NT2/D1 (cell line): ENCODE measurements around the gene PLXNB2.

Experiments
- DNase-seq: peaks from one replicate; pipeline ENCODE4 v3.0.0-alpha.2; 2011; ENCODE audit warnings: low read depth, low spot score
- H3K27me3 ChIP-seq: 2 replicates; pipeline ENCODE4 v1.6.0; 2011; ENCODE audit warnings: mild to moderate bottlenecking; ENCODE audit not compliant: insufficient read length, insufficient read depth
- H3K36me3 ChIP-seq: 2 replicates; pipeline ENCODE4 v1.6.1; 2011; ENCODE audit warnings: mild to moderate bottlenecking, low read length, mixed read lengths; ENCODE audit not compliant: insufficient read depth, insufficient read length
- H3K4me1 ChIP-seq: 2 replicates; pipeline ENCODE4 v1.5.1; 2011; ENCODE audit not compliant: insufficient read depth, insufficient read length
- H3K4me3 ChIP-seq: 2 replicates; pipeline ENCODE4 v1.5.1; 2011; ENCODE audit warnings: low read depth; ENCODE audit not compliant: insufficient read length
- H3K9ac ChIP-seq: 2 replicates; pipeline ENCODE4 v1.6.0; 2011; ENCODE audit warnings: low read depth; ENCODE audit not compliant: insufficient read length
- H3K9me3 ChIP-seq: 2 replicates; pipeline ENCODE4 v1.5.1; 2011; ENCODE audit warnings: mild to moderate bottlenecking, low read length; ENCODE audit not compliant: insufficient read depth
- SUZ12 ChIP-seq: IDR thresholded peaks from 2 replicates; pipeline ENCODE4 v1.6.1; 2011; ENCODE audit not compliant: insufficient read length, insufficient read depth; ENCODE audit errors: extremely low read depth
- YY1 ChIP-seq: IDR thresholded peaks from 2 replicates; pipeline ENCODE4 v1.6.1; 2011; ENCODE audit not compliant: insufficient read length, insufficient read depth
- ZNF274 ChIP-seq: IDR thresholded peaks from 2 replicates; pipeline ENCODE4 v1.6.1; 2011; ENCODE audit warnings: mild to moderate bottlenecking, low read depth, low read length

PLXNB2 gene

DNA sequence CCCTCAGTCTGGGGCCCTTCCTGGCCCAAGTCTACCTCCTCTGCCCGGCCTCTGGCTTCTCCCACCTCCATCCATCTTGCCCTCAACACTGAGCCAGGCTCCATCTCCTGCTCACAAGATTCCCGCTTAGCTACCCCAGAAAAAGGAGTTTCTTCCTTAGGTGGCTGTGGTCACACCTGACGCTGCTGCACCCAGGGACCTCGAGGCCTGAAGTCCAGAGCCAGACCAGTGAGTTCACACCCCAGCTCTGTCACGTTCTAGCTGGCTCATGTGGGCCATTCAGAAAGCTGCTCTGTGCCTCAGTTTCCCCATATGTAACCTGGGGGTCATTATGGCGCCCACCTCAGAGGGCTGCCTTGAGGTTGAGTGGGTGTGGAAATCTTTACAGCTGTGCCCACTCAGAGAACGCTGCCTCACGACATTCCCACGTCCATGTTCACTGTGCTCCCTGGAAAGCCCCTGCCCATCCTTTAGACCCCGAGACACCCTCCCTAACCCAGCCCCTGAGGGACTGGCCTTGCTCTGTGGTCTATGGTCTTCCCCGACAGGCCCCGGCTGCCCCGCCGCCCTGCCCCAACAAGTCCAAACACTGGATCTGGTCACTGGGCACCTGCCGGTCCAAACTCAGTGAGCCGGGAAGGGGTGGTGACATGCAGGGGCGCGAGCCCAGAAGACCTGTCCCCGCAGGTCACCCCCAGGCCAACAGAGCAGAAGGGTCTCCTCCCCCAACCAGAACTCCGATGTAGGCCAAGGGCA lies 9.8 kb downstream of the PLXNB2 start:
- H3K4me1 ChIP-seq = peaks cover 22% of the 10 kb centered on the region
- no peak overlapping the region for H3K4me3 ChIP-seq
- no peaks in the 10 kb centered on the region for H3K27me3 ChIP-seq
- peaks cover 16% of the 10 kb centered on the region for H3K36me3 ChIP-seq
- DNase-seq = no peak
- no peak overlapping the region for H3K9ac ChIP-seq
- H3K9me3 ChIP-seq = no peaks in the 10 kb centered on the region
- no peak for TF ChIP-seq ZNF274
- no peak for TF ChIP-seq YY1
- TF ChIP-seq SUZ12 = no peak

DNA sequence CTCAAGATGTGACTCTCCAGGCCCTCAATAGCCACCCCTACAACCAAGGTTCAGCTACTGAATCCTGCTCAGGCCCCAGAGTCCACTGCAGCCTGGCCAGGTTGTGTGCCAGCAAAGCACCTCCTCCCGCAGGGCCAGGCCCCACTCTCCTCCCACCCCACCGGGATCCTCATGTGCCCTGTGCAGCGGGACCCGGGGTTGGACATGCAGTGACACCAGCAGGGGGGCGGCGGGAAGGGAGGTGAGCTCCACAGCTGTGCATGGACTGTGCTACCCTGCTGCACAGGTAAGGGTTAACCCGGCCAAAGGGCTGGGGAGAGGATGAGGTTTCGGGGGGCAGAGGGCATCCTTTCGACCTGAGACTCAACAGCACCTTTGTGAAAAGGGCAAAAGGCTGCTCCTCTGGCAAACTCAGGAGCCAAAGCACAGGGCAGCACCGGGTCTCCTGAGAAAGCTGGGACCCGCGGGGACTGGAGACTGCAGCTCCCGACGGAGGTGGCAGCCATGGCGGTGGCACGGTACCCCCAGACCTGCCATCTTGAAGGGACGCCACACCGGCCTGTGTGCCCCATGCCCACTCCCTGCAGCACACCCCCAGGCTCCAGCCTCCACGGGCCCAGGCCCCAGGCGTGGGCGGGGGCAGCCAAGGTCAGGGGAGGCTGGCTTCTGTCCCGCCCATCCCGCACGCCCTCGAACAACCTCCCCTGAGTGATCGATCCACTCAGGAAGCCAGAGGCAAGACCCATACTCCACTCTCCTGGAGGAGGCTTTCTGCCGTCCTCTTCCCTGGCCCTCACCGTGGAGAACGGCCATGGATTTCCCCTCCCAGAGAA lies 10.6 kb downstream of the PLXNB2 start:
- H3K36me3 ChIP-seq = peaks cover 16% of the 10 kb centered on the region
- H3K4me3 ChIP-seq = no peak overlapping the region
- no peak overlapping the region for H3K9ac ChIP-seq
- no peaks in the 10 kb centered on the region for H3K9me3 ChIP-seq
- peaks cover 26% of the 10 kb centered on the region for H3K4me1 ChIP-seq
- TF ChIP-seq SUZ12 (no peak), YY1 (no peak), ZNF274 (no peak)
- no peak for DNase-seq
- no peaks in the 10 kb centered on the region for H3K27me3 ChIP-seq

DNA sequence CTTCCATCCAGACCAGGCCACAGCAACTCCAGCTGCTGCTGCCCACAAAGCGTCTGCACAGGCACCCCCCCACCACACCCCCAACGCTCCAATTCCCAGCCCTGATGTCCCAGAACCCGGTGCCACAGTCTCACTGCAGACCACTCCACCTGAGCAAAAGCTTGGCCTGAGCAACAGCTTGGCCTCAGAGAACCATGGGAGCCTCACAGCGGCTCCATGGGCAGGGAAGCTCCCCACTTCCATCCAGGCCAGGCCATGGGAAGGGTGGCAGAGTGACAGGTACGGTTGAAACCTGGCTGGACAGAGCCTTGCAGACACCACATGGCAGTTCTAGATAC lies 13.2 kb downstream of the PLXNB2 start:
- no peaks in the 10 kb centered on the region for H3K9me3 ChIP-seq
- H3K4me1 ChIP-seq = peaks cover 28% of the 10 kb centered on the region
- no peak for TF ChIP-seq SUZ12
- no peak for TF ChIP-seq ZNF274
- no peak for TF ChIP-seq YY1
- DNase-seq = no peak
- H3K36me3 ChIP-seq = peaks cover 38% of the 10 kb centered on the region
- no peaks in the 10 kb centered on the region for H3K27me3 ChIP-seq
- H3K4me3 ChIP-seq = no peak overlapping the region
- H3K9ac ChIP-seq = peak overlapping the region; percentile 12

DNA sequence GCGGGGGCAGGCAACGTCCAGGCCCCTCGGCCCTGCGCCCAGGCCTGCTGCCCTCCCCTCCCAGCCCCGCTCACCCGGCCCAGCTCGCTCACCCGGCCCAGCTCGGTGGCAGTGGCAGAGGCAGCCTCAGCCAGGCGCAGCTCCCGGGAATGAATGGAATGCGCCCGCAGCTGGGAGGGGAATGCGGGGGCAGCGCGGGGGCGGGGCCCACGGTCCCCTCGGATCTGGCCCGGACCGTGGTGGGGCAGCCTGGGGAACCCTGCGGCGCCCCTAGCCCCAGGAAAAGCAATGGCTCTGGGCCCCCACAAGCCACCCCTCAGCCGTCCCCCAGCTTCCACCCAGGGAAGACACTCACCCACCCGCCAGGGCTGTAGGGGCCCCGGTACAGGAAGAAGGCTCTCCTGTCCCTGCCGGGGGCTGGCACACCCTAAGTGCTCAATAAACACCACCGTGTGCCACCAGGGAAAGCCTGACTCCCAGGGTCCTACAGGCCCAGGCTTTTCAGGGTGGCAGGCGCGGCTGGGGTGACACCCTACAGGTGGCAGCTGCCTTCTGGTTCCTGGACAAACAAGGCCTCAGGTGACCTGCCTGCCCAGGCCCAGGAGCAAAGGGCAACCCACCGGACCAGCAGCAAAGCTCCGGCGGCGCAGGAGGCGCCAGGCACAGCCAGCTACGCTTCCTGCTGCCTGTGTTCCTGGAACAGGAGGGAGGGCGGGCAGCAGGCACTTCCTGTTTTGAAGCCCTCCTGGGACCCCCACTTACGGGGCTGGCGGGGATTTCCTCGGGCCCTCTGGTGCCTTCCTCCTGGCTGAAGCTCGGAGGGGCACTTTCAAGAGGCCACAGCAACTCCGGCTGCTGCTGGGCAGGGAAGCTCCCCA lies 13.8 kb downstream of the PLXNB2 start:
- H3K27me3 ChIP-seq = no peaks in the 10 kb centered on the region
- peaks cover 28% of the 10 kb centered on the region for H3K4me1 ChIP-seq
- H3K36me3 ChIP-seq = peaks cover 45% of the 10 kb centered on the region
- no peak overlapping the region for H3K4me3 ChIP-seq
- H3K9ac ChIP-seq = peak overlapping the region; percentile 12
- peak; percentile 44 for DNase-seq
- no peaks in the 10 kb centered on the region for H3K9me3 ChIP-seq
- TF ChIP-seq YY1 (no peak), SUZ12 (no peak), ZNF274 (no peak)

DNA sequence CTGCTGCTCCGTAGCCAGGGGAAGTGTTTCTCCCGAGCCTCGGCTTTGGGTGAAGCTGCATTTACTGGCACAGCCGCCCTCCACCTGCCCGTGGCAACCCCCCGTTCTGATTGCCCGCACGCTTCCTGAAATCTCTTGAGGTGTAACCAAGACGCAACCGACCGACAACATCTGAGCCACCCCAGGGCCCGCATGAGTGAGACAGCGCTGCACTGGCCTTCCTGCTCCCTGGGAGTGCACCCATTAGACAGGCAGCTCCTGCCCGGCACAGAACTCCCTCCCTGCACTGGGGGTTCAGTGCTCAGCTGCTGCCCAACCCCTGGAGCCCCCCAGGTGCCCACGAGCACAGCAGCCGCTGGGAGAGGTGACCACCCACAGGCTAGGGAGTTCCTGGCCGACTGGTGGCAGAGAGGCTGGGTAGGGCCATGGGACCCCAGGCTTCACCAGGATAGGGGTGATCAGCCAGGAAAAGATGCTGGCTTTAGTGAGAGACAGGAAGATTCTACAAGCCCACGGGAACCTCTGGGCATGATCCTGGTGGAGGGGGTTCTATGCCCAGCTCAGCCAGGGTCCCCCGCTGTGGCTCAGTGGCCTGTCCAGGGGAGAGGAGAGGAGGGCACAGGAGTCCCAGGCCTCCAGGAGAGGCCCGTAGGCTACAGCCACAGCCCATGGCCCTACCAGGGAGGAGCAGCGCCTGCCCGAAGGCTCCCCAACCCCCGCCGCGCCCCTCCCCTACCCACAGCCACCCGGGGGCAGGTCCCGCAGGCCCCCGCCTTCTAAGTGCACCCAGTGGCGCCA lies 14.6 kb downstream of the PLXNB2 start:
- H3K9me3 ChIP-seq = no peaks in the 10 kb centered on the region
- no peak overlapping the region for H3K4me3 ChIP-seq
- H3K4me1 ChIP-seq = peaks cover 28% of the 10 kb centered on the region
- H3K36me3 ChIP-seq = peaks cover 53% of the 10 kb centered on the region
- DNase-seq = no peak
- no peaks in the 10 kb centered on the region for H3K27me3 ChIP-seq
- TF ChIP-seq SUZ12 (no peak), ZNF274 (no peak), YY1 (no peak)
- H3K9ac ChIP-seq = peak overlapping the region; percentile 23

DNA sequence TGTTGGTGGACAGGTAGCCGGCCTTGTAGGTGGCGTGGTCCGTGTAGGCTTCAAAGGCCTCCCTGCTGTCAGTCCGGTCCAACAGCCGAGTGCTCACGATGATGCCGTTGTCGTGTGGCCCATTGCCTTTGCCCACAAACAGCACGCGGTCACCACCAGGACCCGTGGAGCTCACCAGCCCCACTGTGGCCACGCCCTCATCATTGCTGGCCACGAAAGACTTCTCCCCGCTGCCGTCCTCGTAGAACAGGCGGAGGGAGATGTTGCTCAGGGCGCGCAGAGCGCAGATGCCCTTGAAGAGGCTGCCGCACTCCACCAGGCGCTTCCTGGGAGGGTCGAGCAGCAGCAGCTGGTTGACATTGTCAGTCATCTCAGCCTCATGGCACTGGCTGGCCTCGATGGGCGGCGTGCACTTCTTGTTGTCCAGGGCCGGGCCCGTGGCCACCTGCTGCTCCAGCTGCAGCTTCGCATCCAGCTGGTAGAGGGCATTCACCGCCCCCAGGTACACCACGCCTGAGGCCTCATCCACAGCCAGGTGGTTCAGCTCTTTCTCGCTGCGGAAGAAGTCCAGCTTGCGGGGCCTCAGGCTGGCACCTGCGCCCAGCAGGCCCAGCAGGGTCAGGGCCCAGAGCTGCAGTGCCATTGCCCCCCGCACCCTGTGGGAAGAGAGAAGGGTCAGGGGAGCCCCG lies 17.4 kb downstream of the PLXNB2 start:
- TF ChIP-seq YY1 = no peak
- no peak for TF ChIP-seq SUZ12
- TF ChIP-seq ZNF274 = no peak

More for the DNA sequence above, 17.4 kb downstream of the PLXNB2 start:
- peaks cover 16% of the 10 kb centered on the region for H3K4me1 ChIP-seq
- DNase-seq = no peak
- H3K36me3 ChIP-seq = peaks cover 66% of the 10 kb centered on the region
- H3K27me3 ChIP-seq = no peaks in the 10 kb centered on the region
- H3K9ac ChIP-seq = no peak overlapping the region
- H3K9me3 ChIP-seq = no peaks in the 10 kb centered on the region
- H3K4me3 ChIP-seq = no peak overlapping the region
